Measurements from ENCODE around the gene EPHA6. TPM values are rescaled to one million over a fixed set of nuclear protein-coding genes. Genes with fewer than 3 reads are reported as not detected.

The EPHA6 gene
- total RNA-seq, 4 donors from 2014 or later: 0.60 to 3.8 (median 3.0) TPM

- Histone ChIP-seq H3K4me3 (no peak overlapping the region), H3K9me3 (no peaks in the 10 kb centered on the region), H3K36me3 (no peaks in the 10 kb centered on the region), H3K4me1 (no peaks in the 10 kb centered on the region), H3K27me3 (no peaks in the 10 kb centered on the region), H3K27ac (no peak overlapping the region)
- WGBS, 2 donors (ENCODE audit: low coverage in 1 of 2): 86 to 100% methylated on average over 1 to 4 of the region's 4 CpGs
- DNase-seq: no peak
- no peak for TF ChIP-seq CTCF (IDR thresholded peaks at IDR 0.05)
- no peak for TF ChIP-seq POLR2A (IDR thresholded peaks at IDR 0.05)
- no peak for TF ChIP-seq POLR2AphosphoS5 (IDR thresholded peaks at IDR 0.05)
- TF ChIP-seq EP300 (IDR thresholded peaks at IDR 0.05; ENCODE audit: low read depth): no peak
- intact Hi-C loops (cut with DNase I; ENCODE audit: low total_unique reads) (no loop called here), in situ Hi-C loops (cut with MboI; ENCODE audit: low pct_ligation_motif_present in 1 of 4, low pct_unique_long_range_greater_than_20kb in 1 of 4, low sequenced_read_pairs in 3 of 4) (no loop called here)
Measured at GRCh38 chr3:97106652-97106989, 292.2 kb downstream of the EPHA6 start.

DNA sequence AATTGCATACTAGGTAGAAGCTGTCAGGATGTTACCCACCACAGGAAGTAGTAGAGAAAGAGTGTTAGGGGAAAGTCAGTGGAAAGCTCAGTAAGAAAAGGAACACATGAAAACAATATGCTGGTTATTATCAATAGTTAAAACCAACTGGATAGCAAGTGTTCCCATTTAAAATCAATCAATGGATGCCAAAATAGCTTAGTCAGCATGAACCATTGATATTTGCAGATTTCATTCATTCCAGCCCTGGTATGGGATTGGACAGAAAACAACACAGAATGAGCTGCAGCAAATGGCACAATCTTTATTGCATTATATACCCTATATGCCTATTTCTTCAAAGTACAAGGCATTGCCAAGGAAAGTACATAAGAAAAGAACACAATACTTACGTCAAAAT lies 293.7 kb downstream of the EPHA6 start:
- in situ Hi-C loops (cut with MboI; ENCODE audit: low pct_ligation_motif_present in 1 of 4, low pct_unique_long_range_greater_than_20kb in 1 of 4, low sequenced_read_pairs in 3 of 4) (no loop called here), intact Hi-C loops (cut with DNase I; ENCODE audit: low total_unique reads) (no loop called here)
- no peak overlapping the region for H3K4me3 ChIP-seq
- no peak for DNase-seq
- no peaks in the 10 kb centered on the region for H3K9me3 ChIP-seq
- H3K4me1 ChIP-seq: no peaks in the 10 kb centered on the region
- no peaks in the 10 kb centered on the region for H3K27me3 ChIP-seq
- TF ChIP-seq POLR2AphosphoS5 (IDR thresholded peaks at IDR 0.05): no peak
- TF ChIP-seq POLR2A (IDR thresholded peaks at IDR 0.05): no peak
- no peak for TF ChIP-seq EP300 (IDR thresholded peaks at IDR 0.05; ENCODE audit: low read depth)
- TF ChIP-seq CTCF (IDR thresholded peaks at IDR 0.05): no peak
- no peaks in the 10 kb centered on the region for H3K36me3 ChIP-seq
- WGBS, 2 donors (ENCODE audit: low coverage in 1 of 2): 60 to 86% methylated on average over 1 of the region's 1 CpG
- H3K27ac ChIP-seq: no peak overlapping the region

DNA sequence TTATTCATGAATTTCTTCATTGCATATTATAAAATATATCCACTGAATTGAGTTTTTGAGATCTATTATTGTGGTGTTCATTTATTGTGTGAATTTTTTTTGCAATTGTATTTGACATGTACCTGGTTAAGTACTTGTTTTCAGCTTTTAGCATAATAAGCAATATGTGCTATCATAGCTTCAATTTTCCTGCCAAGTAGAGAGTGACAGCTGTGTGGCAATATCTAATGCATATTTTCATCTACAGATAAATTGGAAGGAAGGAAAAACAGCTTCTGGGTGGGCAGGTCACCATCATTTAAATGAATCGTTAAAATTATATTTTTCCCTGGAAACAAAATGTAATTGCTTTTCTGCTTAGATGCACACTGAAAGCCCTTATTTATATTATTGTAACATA lies 296.9 kb downstream of the EPHA6 start:
- intact Hi-C loops (cut with DNase I; ENCODE audit: low total_unique reads): no loop called here
- Histone ChIP-seq H3K9me3 (no peaks in the 10 kb centered on the region), H3K4me1 (no peaks in the 10 kb centered on the region), H3K27me3 (no peaks in the 10 kb centered on the region), H3K27ac (no peak overlapping the region), H3K4me3 (no peak overlapping the region), H3K36me3 (no peaks in the 10 kb centered on the region)
- WGBS, 2 donors (ENCODE audit: low coverage in 1 of 2): 79 to 80% methylated on average over 1 of the region's 1 CpG
- no peak for DNase-seq
- in situ Hi-C loops (cut with MboI; ENCODE audit: low pct_ligation_motif_present in 1 of 4, low pct_unique_long_range_greater_than_20kb in 1 of 4, low sequenced_read_pairs in 3 of 4): no loop called here
- TF ChIP-seq CTCF (IDR thresholded peaks at IDR 0.05) (no peak), EP300 (IDR thresholded peaks at IDR 0.05; ENCODE audit: low read depth) (no peak), POLR2A (IDR thresholded peaks at IDR 0.05) (no peak), POLR2AphosphoS5 (IDR thresholded peaks at IDR 0.05) (no peak)

- Histone ChIP-seq H3K27ac (no peak overlapping the region), H3K27me3 (no peaks in the 10 kb centered on the region), H3K9me3 (no peaks in the 10 kb centered on the region), H3K36me3 (no peaks in the 10 kb centered on the region), H3K4me3 (no peak overlapping the region), H3K4me1 (no peaks in the 10 kb centered on the region)
- WGBS, 2 donors (ENCODE audit: low coverage in 1 of 2): 10 to 33% methylated on average over 1 of the region's 1 CpG
- DNase-seq: no peak
- TF ChIP-seq EP300 (IDR thresholded peaks at IDR 0.05; ENCODE audit: low read depth): no peak
- TF ChIP-seq POLR2AphosphoS5 (IDR thresholded peaks at IDR 0.05): no peak
- TF ChIP-seq CTCF (IDR thresholded peaks at IDR 0.05): no peak
- no peak for TF ChIP-seq POLR2A (IDR thresholded peaks at IDR 0.05)
- intact Hi-C loops (cut with DNase I; ENCODE audit: low total_unique reads) (no loop called here), in situ Hi-C loops (cut with MboI; ENCODE audit: low pct_ligation_motif_present in 1 of 4, low pct_unique_long_range_greater_than_20kb in 1 of 4, low sequenced_read_pairs in 3 of 4) (no loop called here)
Measured at GRCh38 chr3:97121386-97121785, 307.0 kb downstream of the EPHA6 start.

All from transverse colon (tissue), 4 donors.